HEK293T (cell line): ENCODE results near the gene MGMT.

Experiments used
- ELF4 ChIP-seq: fragments of 450-650 bp; IDR thresholded peaks from 2 replicates; pipeline ENCODE4 v1.6.1; 2017; ENCODE audit warnings: antibody characterized with exemption
- FOXM1 ChIP-seq: fragments of 450-650 bp; IDR thresholded peaks from 2 replicates; pipeline ENCODE4 v1.6.1; 2017; ENCODE audit warnings: mild to moderate bottlenecking, borderline replicate concordance
- LEF1 ChIP-seq: fragments of 450-650 bp; IDR thresholded peaks from 2 replicates; pipeline ENCODE4 v1.6.1; 2017; ENCODE audit warnings: mild to moderate bottlenecking, borderline replicate concordance
- NFRKB ChIP-seq: fragments of 450-650 bp; IDR thresholded peaks from 2 replicates; pipeline ENCODE4 v1.6.1; 2016; ENCODE audit warnings: mild to moderate bottlenecking, moderate library complexity
- SP1 ChIP-seq: fragments of 450-650 bp; IDR thresholded peaks from 2 replicates; pipeline ENCODE4 v1.6.1; 2017

DNA sequence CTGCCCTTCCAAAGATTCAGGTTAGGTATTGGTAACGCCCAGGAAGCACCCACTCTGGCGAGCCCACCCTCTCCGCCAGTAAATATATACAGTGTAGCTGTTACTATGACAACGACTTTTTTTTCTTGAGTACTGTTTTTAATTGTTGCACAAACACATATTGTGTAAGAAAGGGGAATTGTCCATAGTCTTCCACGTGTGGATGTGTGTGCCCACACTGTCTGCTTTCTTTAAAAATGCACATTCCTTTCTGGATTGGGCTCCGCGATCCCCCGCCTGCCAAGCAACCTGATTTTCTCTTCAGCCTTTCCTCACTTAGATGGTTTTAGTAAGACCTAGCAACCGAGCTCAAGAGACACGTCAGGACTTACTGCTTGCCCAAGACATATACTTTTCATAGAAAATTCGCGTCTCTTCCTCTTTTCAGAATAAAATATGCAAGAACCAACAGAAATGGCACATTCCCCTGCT lies 249.2 kb downstream of the MGMT start:
- no peak for TF ChIP-seq NFRKB
- TF ChIP-seq ELF4, result no peak
- TF ChIP-seq LEF1, result no peak
- TF ChIP-seq FOXM1, result no peak
- TF ChIP-seq SP1, result no peak
